Measurements from ENCODE around the gene HMGB4.

Gene HMGB4

GRCh38 chr1:33848205-33848937 is 15.5 kb upstream of the HMGB4 start:
- DNase-seq (ENCODE audit: low spot score) = no peak

GRCh38 chr1:33849211-33849610 is 14.7 kb upstream of the HMGB4 start:
- no peak for DNase-seq (ENCODE audit: low spot score)

- no peak for DNase-seq (ENCODE audit: low spot score)
These were observed 13.4 kb upstream of the HMGB4 start for GRCh38 chr1:33850481-33850880.

- no peak for DNase-seq (ENCODE audit: low spot score)
These were observed 11.2 kb upstream of the HMGB4 start for GRCh38 chr1:33852711-33853110.

GRCh38 chr1:33853431-33853830 is 10.4 kb upstream of the HMGB4 start:
- no peak for DNase-seq (ENCODE audit: low spot score)

GRCh38 chr1:33854091-33854490 is 9.8 kb upstream of the HMGB4 start:
- DNase-seq (ENCODE audit: low spot score) = no peak

GRCh38 chr1:33860671-33861070 is 3.2 kb upstream of the HMGB4 start:
- no peak for DNase-seq (ENCODE audit: low spot score)

- DNase-seq (ENCODE audit: low spot score) = no peak
These were observed 846 bp downstream of the HMGB4 start for GRCh38 chr1:33864460-33865389.

- no peak for DNase-seq (ENCODE audit: low spot score)
These were observed 2.4 kb downstream of the HMGB4 start for GRCh38 chr1:33866281-33866680.

GRCh38 chr1:33867684-33868083 is 3.8 kb downstream of the HMGB4 start:
- DNase-seq (ENCODE audit: low spot score) = no peak

- DNase-seq (ENCODE audit: low spot score) = no peak
These were observed 8.4 kb downstream of the HMGB4 start for GRCh38 chr1:33872275-33872674.

- no peak for DNase-seq (ENCODE audit: low spot score)
These were observed 8.8 kb downstream of the HMGB4 start for GRCh38 chr1:33872683-33873082.

GRCh38 chr1:33874636-33875035 is 10.8 kb downstream of the HMGB4 start:
- DNase-seq (ENCODE audit: low spot score) = no peak

GRCh38 chr1:33875862-33876261 is 12.0 kb downstream of the HMGB4 start:
- DNase-seq (ENCODE audit: low spot score) = no peak

GRCh38 chr1:33876970-33877650 is 13.2 kb downstream of the HMGB4 start:
- DNase-seq (ENCODE audit: low spot score) = no peak

- no peak for DNase-seq (ENCODE audit: low spot score)
These were observed 14.5 kb downstream of the HMGB4 start for GRCh38 chr1:33878392-33878791.

- DNase-seq (ENCODE audit: low spot score) = no peak
These were observed 16.4 kb downstream of the HMGB4 start for GRCh38 chr1:33880305-33880704.

- DNase-seq (ENCODE audit: low spot score) = no peak
These were observed 22.6 kb downstream of the HMGB4 start for GRCh38 chr1:33886496-33886895.

GRCh38 chr1:33893147-33893830 is 29.4 kb downstream of the HMGB4 start:
- DNase-seq (ENCODE audit: low spot score) = no peak

GRCh38 chr1:33895396-33895795 is 31.5 kb downstream of the HMGB4 start:
- DNase-seq (ENCODE audit: low spot score) = no peak

GRCh38 chr1:33895976-33896375 is 32.1 kb downstream of the HMGB4 start:
- no peak for DNase-seq (ENCODE audit: low spot score)

GRCh38 chr1:33897092-33897725 is 33.3 kb downstream of the HMGB4 start:
- no peak for DNase-seq (ENCODE audit: low spot score)

All from D341Med (cell line).